HG03045 (cell line): ENCODE data around the gene OR2T1.
"Not testable (repeated sequence)": the region's sequence is repeated elsewhere in the genome, so short reads cannot be mapped to it uniquely, and the experiment has no call there.

Source experiments
- ATAC-seq: cut with Tn5 transposase; IDR thresholded peaks from one replicate; pipeline ENCODE4 v1.9.1; 2021; ENCODE audit warnings: mild to moderate bottlenecking, moderate library complexity; ENCODE audit not compliant: unreplicated experiment

The OR2T1 gene

GRCh38 chr1:248433811-248434415, 31.1 kb downstream of the OR2T1 start:
- not testable (repeated sequence) for ATAC-seq

- ATAC-seq, result peak; percentile 46
Observed at GRCh38 chr1:248434913-248435312, 32.1 kb downstream of the OR2T1 start.

- not testable (repeated sequence) for ATAC-seq
Observed at GRCh38 chr1:248436303-248436702, 33.5 kb downstream of the OR2T1 start.

- not testable (repeated sequence) for ATAC-seq
Observed at GRCh38 chr1:248438668-248439067, 35.8 kb downstream of the OR2T1 start.

- not testable (repeated sequence) for ATAC-seq
Observed at GRCh38 chr1:248439283-248439682, 36.4 kb downstream of the OR2T1 start.

- ATAC-seq, result not testable (repeated sequence)
Observed at GRCh38 chr1:248442500-248443277, 39.8 kb downstream of the OR2T1 start.

GRCh38 chr1:248444603-248445002, 41.8 kb downstream of the OR2T1 start:
- ATAC-seq, result not testable (repeated sequence)

GRCh38 chr1:248445399-248445798, 42.6 kb downstream of the OR2T1 start, which contains the start of gene OR2T2:
Gene OR2T2 (plus strand): TSS chr1:248445637. CDS start chr1:248452798, 7,161 bp downstream.
- ATAC-seq, result not testable (repeated sequence)

- ATAC-seq, result peak; percentile 64
Observed at GRCh38 chr1:248448409-248449074, 45.7 kb downstream of the OR2T1 start.

GRCh38 chr1:248449821-248450465, 47.1 kb downstream of the OR2T1 start:
- ATAC-seq, result not testable (repeated sequence)

GRCh38 chr1:248450466-248451145, 47.8 kb downstream of the OR2T1 start:
- ATAC-seq, result peak; percentile 48

- ATAC-seq, result not testable (repeated sequence)
Observed at GRCh38 chr1:248453619-248454018, 50.8 kb downstream of the OR2T1 start.

- not testable (repeated sequence) for ATAC-seq
Observed at GRCh38 chr1:248455045-248455444, 52.2 kb downstream of the OR2T1 start.

- not testable (repeated sequence) for ATAC-seq
Observed at GRCh38 chr1:248456635-248457034, 53.8 kb downstream of the OR2T1 start.
